ENCODE measurements around the gene HSD17B8. TPM values are rescaled to one million over a fixed set of nuclear protein-coding genes. Genes with fewer than 3 reads are reported as not detected.

HSD17B8 gene
- polyA plus RNA-seq, 1 of the 3 experiments (the other 2 are of a cell fraction): 37.5 TPM

GRCh38 chr6:33176906-33177305 is 27.5 kb upstream of the HSD17B8 start:
- Histone ChIP-seq H3F3A (replicated peaks; ENCODE audit: insufficient read depth) (no peaks in the 10 kb centered on the region), H3K27me3 (ENCODE audit: insufficient read depth) (no peaks in the 10 kb centered on the region), H3K27ac (ENCODE audit: low read depth in 2 of 2, low read length in 1 of 2) (no peak overlapping the region), H4K20me1 (ENCODE audit: insufficient read depth) (no peaks in the 10 kb centered on the region), H3K9me3 (no peaks in the 10 kb centered on the region), H3K4me2 (no peak overlapping the region), H3K4me1 (ENCODE audit: control insufficient read depth in 1 of 2, insufficient read depth in 2 of 2, low read depth in 1 of 2, low read length in 1 of 2) (peaks cover 0 to 3% of the 10 kb centered on the region in 2 experiments; a peak in 1 of 4 replicates), H3K36me3 (replicated peaks in 1 of 2; ENCODE audit: control insufficient read depth in 1 of 2, insufficient read depth in 2 of 2, low read length in 1 of 2) (no peaks in the 10 kb centered on the region), H3K9ac (no peak overlapping the region), H3K79me2 (ENCODE audit: insufficient read depth) (no peaks in the 10 kb centered on the region), H2AFZ (ENCODE audit: low read depth) (no peak overlapping the region), H3K4me3 (ENCODE audit: low read depth in 2 of 2, low read length in 1 of 2) (no peak overlapping the region), H3K9me2 (no peaks in the 10 kb centered on the region)
- DNase-seq: no peak
- ChIA-PET POLR2A (no interaction called here), CTCF (interaction anchor here (1.1 to 2.6 kb wide), 2 partner anchors 71 to 161 kb away, joined by 3 to 7 read pairs; no protein-coding TSS in a partner anchor)
- TF ChIP-seq POLR2AphosphoS5 (IDR thresholded peaks at IDR 0.05; ENCODE audit: low read depth, low read length) (no peak), IRF3 (IDR thresholded peaks at IDR 0.05; ENCODE audit: low read depth, low read length) (no peak), FOSL2 (IDR thresholded peaks at IDR 0.05; ENCODE audit: borderline replicate concordance, low read depth) (no peak), ELF1 (IDR thresholded peaks at IDR 0.05) (no peak), USF1 (IDR thresholded peaks at IDR 0.05; ENCODE audit: borderline replicate concordance, low read depth) (no peak), JUND (IDR thresholded peaks at IDR 0.05) (no peak), TEAD4 (IDR thresholded peaks at IDR 0.05; ENCODE audit: borderline replicate concordance, insufficient read depth) (no peak), ZBTB33 (IDR thresholded peaks at IDR 0.05; ENCODE audit: borderline replicate concordance, low read depth) (no peak), CTCF (IDR thresholded peaks at IDR 0.05) (no peak), EZH2phosphoT487 (IDR thresholded peaks at IDR 0.05; ENCODE audit: borderline replicate concordance, low read depth) (no peak), GABPA (IDR thresholded peaks at IDR 0.05; ENCODE audit: low read depth) (no peak), FOXM1 (IDR thresholded peaks at IDR 0.05; ENCODE audit: low read depth) (no peak), RCOR1 (IDR thresholded peaks at IDR 0.05; ENCODE audit: low read length) (no peak), NFIC (IDR thresholded peaks at IDR 0.05; ENCODE audit: borderline replicate concordance) (no peak), EP300 (IDR thresholded peaks at IDR 0.05; ENCODE audit: borderline replicate concordance in 1 of 2, low read depth in 1 of 2, low read length in 1 of 2) (no peak)
- WGBS (ENCODE audit: low lambda C conversion rate): 49% methylated on average over 6 of the region's 7 CpGs

Data from SK-N-SH (cell line).